ENCODE results near the gene BACH2.
"Not testable (repeated sequence)": the region's sequence is repeated elsewhere in the genome, so short reads cannot be mapped to it uniquely, and the experiment has no call there.

DNA sequence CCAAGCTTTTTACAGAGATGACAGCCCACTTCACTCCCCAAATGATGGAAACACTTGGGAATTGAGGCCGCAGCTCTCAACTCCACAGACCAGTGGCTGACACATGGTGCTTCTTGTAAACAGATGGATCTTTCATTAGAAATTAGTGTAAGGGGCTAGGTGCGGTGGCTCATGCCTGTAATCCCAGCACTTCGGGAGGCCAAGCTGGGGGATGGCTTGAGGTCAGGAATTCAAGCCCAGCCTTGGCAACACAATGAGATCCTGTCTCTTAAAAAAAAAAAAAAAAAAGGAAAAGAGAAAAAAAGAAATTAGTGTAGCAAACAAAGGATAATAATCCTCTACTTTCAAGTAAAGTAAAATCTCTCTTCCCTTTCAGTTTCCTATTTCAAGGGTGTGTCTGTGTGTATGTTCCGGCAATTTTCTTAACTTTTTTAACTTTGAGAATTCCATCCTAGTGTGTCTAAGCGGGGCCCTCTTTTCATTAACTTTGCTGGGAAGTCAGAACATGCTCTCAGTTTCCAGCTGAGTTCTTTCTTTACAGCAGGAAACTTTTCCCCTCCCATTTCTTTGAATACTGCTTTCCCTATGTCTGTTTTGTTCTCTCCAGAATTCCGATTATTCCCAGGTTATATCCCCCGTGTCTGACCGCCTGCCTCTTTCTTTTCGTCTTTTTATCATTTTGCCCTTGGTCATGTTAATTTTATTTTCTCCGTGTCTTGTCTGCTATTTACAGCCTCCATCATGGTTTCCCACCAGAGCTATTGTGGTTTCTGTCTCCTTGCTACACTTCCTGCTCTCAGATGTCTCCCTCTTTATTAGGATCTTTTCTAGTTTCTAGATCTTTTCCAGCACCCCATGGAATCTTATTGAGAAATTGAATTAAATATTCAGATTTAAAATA lies 386.4 kb downstream of the BACH2 start:
- TF ChIP-seq EP300, CTCF, POLR2AphosphoS5, POLR2A (IDR thresholded peaks at IDR 0.05): not testable (repeated sequence)

Data from stomach (tissue), 4 donors.